LoVo (cell line): ENCODE measurements around the gene BRME1.

Source experiments
- DNase-seq: peaks from one replicate; pipeline ENCODE4 v3.0.0-alpha.2; 2016; ENCODE audit warnings: low spot score

The BRME1 gene

GRCh38 chr19:13887517-13887916 lies 18.4 kb downstream of the BRME1 start:
- DNase-seq: no peak

GRCh38 chr19:13887018-13887436 lies 18.9 kb downstream of the BRME1 start:
- DNase-seq: no peak

GRCh38 chr19:13885826-13886365 lies 20.0 kb downstream of the BRME1 start:
- DNase-seq: no peak

DNA sequence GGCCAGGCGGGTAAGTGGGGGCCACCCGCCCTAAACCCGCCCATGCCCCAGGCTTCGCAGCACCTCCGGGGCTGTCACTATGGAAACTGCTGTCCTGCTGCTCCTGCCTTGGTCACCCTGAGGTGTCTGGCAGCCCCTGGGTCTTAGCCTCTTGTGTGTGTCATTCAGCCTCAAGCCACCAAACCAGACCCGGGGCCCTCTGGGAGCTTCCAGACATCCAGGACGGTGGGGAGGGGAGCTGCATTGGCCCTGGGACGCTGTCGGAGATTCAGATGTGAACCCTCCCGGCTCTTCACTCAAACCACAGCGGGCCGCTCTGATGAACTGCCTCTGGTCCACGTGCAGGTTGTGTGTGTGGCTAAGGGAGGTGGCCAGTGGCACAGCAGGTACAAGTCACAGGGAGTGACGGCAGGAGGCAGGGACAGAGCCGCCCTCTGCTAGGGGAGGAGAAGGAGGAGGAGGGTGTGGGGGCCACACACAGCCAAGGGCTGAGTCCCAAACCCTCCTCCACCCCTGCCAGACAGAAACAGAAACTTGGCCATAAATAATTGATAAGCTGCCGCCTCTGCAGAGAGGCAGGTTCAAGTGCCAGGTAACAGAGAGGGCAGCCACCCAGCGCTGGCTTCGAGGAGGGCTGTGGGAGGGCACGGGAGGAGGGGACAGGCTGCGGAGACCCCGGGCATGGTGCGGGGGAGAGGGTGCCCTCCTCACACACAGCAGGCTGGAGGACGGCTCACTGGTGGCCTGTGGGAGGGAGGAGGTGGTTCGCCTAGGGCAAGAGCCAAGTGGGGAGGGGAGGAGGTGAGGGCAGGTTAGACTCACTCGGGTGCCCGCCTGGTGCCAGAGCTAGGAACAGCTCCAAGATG lies 21.0 kb downstream of the BRME1 start:
- no peak for DNase-seq

DNA sequence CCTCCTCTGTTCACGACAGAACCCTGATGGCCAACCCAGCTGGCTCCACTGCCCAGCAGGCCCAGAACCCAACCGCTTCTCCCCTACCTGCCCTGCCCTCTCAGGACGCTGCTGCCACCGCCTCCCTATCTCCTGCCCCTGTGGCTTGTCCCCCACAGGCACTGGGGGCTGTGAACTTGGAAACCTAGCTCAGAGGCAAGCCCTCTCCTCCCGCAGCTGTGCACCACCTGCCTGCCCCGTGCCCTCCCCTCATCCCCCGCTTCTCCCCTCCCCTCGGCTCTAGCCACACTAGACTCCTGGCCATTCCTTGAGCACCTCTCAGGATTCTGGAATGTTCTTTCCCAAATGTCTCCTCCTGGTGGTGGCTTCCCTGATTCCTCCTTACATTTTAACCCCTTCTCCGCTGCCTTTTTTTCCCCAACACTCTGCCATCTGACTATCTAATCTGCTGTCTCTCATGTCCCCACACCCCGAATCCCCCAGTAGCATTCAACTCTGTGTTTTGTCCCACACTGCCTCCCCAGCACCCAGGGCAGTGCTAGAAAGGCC lies 22.3 kb downstream of the BRME1 start:
- no peak for DNase-seq

DNA sequence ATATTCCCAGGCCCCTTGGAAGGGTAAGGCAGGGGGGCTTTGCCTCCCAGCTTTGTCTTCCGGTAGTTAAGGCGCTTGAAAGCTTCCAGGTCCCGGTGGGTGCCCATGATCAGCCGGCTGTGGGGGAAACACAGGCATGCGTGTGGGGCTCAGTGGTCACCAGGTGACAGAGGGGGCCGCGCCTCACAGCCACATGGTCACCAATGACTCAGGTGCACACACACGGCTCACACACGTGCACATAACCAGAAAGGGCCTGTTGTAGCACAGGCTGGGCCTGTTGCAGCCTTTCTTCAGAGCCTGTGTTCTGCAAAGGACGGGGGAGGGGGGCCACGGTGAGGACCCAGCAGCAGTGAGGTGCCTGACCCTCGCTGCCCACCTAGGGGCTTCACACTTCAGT lies 23.1 kb downstream of the BRME1 start:
- DNase-seq: no peak

DNA sequence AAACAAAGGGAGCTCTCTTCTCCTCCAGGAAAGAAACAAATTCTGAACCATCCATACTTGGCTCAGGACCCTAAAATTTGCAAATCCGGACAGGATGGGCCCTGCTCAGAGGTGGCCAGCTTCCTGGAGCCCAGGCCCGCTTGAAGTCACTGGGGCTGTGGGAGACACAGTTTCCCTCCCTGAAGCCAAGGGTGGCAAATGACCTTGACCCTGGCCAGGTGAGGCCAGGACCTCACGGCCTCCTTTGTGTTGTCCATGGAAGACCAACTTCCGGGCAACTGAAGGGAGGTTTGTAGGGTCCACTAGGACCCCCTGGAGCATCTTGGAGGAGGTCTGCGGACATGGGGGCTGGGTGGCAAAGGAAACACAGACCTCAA lies 23.5 kb downstream of the BRME1 start:
- DNase-seq: no peak

- no peak for DNase-seq
These were observed 24.1 kb downstream of the BRME1 start for GRCh38 chr19:13881692-13882418.

GRCh38 chr19:13881251-13881691 lies 24.6 kb downstream of the BRME1 start:
- DNase-seq: no peak

- peak; percentile 95 for DNase-seq
These were observed 25.6 kb downstream of the BRME1 start for GRCh38 chr19:13880059-13881043.

- DNase-seq: no peak
These were observed 28.6 kb downstream of the BRME1 start for GRCh38 chr19:13877303-13877702.

- no peak for DNase-seq
These were observed 29.1 kb downstream of the BRME1 start, which contains the start of gene NANOS3 for GRCh38 chr19:13876834-13877233. NANOS3 (plus strand) TSS chr19:13877134; CDS start chr19:13877249, 115 bp downstream.

GRCh38 chr19:13875824-13876223 lies 30.1 kb downstream of the BRME1 start:
- DNase-seq: no peak

- no peak for DNase-seq
These were observed 31.9 kb downstream of the BRME1 start for GRCh38 chr19:13873834-13874515.

- no peak for DNase-seq
These were observed 33.1 kb downstream of the BRME1 start for GRCh38 chr19:13872695-13873389.

GRCh38 chr19:13872339-13872694 lies 33.6 kb downstream of the BRME1 start:
- DNase-seq: no peak

DNA sequence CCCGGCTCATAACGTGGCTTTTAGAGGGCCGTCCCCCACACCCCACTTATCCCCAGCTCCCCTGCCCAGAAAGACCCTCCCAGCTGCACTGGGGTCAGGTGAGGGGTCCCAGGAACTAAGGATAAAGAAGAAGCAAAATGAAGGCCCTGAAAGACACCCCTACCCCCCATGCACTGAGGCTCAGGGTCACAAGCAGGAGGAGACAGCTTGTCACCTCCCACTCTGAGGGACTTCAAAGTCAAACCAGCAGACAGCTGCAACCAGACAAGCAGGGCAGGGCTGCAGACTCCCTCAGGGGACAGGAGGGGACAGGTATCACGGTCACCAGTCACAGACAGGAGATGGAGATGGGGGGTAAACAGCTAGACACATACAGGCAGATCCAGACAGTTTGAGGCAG lies 35.0 kb downstream of the BRME1 start:
- no peak for DNase-seq

DNA sequence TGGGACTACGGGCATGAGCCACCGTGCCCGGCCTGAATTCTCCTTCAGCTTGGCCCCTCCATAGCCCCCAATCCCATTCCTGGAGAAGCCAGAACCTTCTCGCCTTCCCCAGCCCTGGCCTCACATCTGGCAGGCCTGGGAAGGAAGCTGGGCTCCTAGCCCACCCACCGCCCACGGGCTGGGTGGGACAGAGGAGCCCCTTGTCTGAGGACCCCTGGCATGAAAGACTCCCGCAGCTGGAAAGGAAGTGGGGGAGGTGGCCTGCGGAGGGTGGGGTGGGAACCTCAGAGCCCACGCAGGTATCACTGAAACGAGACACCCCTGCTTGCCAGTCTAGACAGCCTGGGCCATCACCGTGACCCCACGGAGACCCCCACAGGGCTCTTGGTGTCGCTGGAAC lies 36.6 kb downstream of the BRME1 start:
- DNase-seq: no peak

GRCh38 chr19:13868663-13869062 lies 37.3 kb downstream of the BRME1 start:
- DNase-seq: no peak

DNA sequence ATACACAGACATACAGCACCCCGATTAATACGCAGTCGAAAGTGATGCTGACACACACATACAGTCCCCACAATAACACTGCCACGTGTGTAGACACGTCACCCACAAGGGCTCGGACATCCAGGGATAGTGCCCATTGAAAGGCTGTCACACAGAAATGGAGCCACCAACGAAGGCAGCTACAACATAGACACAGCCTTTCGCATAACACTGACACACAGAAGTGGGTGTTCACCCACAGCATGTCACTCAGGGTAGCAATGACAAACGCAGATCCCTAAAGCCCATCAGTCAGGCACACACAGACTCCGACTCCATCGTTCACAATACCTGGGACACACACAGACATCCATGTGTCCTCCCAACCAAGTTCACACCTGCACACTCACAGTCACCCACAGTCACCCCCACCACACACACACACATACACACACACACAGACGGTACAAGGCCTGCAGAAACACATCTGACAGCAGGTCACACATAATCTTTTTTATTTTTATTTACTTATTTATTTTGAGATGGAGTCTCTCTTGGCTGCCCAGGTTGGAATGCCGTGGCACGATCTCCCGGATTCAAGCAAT lies 39.4 kb downstream of the BRME1 start:
- no peak for DNase-seq
